ENCODE data around the gene SRC.

SRC gene

GRCh38 chr20:37397954-37398749, 52.2 kb downstream of the SRC start:
- no peak for DNase-seq

- DNase-seq: no peak
These were observed 53.0 kb downstream of the SRC start for GRCh38 chr20:37398750-37399621.

DNA sequence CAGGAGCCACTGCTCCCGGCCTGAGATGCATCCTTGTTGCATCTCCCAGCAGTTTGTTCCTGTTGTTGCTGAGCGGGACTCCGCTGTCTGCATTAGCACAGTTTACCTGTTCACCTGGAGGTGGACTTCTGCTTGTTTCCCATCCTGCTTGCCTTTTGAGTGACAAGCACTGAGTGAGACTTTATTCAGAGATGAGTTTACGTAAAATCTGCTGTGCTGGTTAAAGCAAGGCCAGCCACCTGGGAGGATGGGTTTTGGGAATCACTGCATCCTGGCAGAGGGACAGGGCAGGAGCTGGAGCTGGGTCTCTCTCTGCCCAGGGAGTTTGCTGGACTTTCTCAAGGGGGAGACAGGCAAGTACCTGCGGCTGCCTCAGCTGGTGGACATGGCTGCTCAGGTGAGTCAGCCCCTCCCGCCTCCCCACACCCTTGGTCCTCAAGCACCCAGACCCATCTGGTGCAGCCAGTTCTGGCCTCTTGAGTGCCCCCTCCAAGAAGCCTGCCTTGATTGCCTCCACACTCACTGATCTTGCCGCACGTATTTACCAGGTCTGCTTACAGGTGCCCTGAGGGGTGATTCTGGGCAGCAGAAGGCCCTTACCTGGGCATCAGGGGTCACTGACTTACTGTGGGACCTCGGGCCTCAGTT, 55.5 kb downstream of the SRC start:
- no peak for DNase-seq

DNA sequence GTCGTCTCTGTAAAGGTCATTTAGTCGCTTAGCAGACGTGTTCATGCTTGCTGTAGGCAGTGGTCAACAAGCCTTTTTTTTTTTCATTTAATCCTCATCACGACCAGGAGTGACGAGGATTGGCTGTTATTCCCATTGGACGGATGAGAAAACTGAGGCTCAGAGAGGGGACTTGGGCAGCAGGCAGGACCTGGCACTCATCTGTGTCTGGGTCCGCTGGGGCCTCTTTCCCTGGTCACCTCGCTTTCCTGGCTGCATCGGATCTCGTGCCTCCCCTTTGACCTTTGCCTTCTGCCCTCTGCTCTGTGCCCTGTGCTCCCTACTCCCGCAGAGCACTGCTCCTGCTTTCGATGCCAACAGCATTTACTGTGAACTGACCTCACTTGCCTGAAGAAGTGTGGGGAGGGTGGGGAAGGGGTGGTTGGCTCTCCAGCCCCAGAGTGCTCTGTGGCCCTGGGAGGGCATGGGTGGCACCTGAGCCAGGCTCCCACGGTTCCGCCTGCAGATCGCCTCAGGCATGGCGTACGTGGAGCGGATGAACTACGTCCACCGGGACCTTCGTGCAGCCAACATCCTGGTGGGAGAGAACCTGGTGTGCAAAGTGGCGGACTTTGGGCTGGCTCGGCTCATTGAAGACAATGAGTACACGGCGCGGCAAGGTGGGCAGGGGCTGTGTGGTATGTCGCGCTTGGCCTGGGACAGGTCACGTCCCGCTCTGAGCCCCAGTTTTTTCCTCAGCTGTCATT, 56.2 kb downstream of the SRC start:
- DNase-seq: no peak

DNA sequence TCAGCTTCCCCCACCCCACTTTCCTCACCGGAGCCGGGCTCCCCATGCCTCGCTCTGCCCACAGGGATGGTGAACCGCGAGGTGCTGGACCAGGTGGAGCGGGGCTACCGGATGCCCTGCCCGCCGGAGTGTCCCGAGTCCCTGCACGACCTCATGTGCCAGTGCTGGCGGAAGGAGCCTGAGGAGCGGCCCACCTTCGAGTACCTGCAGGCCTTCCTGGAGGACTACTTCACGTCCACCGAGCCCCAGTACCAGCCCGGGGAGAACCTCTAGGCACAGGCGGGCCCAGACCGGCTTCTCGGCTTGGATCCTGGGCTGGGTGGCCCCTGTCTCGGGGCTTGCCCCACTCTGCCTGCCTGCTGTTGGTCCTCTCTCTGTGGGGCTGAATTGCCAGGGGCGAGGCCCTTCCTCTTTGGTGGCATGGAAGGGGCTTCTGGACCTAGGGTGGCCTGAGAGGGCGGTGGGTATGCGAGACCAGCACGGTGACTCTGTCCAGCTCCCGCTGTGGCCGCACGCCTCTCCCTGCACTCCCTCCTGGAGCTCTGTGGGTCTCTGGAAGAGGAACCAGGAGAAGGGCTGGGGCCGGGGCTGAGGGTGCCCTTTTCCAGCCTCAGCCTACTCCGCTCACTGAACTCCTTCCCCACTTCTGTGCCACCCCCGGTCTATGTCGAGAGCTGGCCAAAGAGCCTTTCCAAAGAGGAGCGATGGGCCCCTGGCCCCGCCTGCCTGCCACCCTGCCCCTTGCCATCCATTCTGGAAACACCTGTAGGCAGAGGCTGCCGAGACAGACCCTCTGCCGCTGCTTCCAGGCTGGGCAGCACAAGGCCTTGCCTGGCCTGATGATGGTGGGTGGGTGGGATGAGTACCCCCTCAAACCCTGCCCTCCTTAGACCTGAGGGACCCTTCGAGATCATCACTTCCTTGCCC, 57.4 kb downstream of the SRC start:
- no peak for DNase-seq

DNA sequence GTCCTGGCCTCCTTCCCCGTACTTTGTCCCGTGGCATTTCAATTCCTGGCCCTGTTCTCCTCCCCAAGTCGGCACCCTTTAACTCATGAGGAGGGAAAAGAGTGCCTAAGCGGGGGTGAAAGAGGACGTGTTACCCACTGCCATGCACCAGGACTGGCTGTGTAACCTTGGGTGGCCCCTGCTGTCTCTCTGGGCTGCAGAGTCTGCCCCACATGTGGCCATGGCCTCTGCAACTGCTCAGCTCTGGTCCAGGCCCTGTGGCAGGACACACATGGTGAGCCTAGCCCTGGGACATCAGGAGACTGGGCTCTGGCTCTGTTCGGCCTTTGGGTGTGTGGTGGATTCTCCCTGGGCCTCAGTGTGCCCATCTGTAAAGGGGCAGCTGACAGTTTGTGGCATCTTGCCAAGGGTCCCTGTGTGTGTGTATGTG, 58.5 kb downstream of the SRC start:
- no peak for DNase-seq

- DNase-seq: no peak
These were observed 59.5 kb downstream of the SRC start for GRCh38 chr20:37405351-37405897.

DNA sequence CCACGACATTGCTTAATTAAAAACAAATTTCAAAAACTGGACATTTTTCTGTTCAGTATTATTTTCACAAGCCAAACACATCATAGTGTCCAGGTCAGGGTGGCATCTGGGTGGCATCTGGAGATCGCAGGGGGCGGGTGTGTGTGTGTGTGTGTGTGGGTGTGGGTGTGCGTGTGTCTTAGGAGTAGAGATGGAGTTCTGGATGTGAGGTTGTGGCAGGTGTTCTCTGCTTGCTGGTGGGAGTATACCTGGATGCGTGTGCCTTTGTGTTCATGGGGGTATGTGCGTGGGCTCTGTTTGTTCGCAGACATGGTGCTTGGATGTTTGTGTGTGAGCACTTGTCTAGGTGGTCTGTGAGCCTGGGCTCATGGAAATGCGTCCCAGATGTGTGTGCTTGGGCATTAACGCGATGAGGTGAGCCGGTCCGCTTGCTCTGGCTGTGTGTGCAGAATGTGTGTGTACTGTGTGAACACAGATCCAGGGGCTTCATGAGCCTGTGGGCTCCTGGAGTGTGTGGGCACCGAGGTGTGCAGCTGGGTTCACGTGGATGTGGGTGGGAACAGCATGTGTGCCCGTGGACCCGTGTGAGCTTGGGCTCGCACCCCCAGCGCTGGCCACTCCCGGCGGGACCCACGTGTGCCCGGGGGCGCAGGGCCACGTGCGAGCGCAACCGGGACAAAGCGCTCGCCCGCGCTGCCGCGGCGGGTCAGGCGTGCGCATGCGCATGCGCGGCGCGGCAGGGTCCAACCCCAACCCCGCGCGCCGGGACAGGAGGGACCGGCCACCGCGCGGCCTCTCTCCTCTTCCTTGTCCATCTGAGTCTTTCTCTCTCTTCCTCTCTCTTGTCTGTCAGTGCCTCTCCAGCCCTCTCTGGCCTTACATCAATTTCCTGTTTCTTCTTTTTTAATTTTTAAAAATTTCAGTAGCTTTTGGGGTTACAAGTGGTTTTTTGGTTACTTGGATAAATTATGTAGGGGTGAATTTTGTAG, 60.4 kb downstream of the SRC start:
- peak; percentile 66 for DNase-seq

- DNase-seq: no peak
These were observed 61.2 kb downstream of the SRC start for GRCh38 chr20:37407019-37407566.

- no peak for DNase-seq
These were observed 61.6 kb downstream of the SRC start for GRCh38 chr20:37407573-37408002.

GRCh38 chr20:37408302-37409193, 62.6 kb downstream of the SRC start:
- no peak for DNase-seq

- DNase-seq: peak; percentile 24
These were observed 65.7 kb downstream of the SRC start for GRCh38 chr20:37411408-37412219.

DNA sequence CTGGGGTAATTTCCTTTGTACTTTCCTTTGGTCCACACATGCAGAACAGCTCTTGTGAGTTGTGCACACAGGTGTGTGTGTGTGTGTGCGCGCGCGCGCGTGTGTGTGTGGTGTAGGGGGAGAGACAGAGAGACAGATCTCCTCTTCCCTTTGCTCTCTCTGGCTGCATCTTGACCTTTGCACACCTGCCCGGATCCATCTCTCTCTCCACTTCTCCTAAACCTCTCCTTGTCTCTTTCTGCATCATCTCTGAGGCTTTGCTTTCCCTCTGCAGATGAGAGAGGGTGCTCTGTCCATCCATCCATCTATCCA, 67.0 kb downstream of the SRC start:
- DNase-seq: no peak

DNA sequence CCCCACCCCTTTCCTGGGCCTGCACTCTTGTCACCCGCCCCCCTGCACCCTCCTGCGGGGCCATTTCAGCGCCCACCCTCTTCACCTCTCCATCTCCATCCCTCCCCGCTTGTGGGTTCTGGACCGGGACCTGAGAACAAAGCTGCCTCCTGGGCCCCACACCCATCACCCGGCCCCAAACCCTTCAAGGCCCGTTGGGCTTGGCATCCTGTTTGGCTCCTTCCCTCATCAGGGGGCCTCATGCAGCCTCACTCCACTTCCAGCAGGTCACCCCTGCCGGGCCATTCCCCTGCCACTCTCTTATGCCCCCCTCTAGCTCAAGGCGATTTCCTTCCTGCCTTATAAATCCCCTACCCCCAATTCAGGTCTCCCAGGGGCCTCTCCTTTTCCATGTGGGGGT, 67.4 kb downstream of the SRC start:
- DNase-seq: no peak

DNA sequence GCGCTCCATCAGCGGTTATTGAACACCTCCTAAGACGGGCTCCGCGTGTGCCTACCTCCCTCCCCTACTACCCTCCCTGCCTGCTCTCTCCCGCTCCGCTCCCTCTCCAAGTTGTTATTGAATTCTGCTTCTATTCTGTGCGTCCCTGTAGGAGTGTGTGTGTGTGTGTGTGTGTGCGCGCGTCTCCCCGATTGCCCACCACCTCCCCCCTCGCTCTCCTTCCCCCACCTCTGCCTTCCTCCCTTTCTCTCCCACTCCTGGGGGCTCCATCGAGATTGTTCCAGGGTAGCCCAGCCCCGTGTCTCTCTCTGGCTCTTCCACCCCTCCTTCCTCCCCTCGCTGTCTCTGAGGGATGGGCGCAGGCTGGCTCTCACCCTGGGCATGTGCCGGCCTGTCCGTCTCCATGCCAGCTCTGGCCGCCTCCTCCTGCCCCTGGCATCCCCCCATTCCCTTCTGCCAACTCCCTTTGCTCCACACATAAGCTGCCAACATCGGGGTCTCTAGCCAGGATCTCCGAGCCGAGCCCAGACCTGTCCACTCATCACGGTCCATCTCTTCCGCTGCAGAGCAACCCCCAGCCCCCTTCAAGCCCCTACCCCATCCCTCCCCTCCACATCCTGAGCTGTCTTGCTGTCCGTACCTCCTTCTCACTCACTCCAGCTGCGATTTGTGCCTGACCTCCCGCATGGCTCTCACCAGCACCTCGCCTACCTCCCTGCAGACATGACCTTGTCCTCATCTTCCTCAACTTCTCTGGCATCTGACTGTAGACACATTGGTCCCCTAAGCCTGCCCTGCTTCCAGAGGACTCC, 68.5 kb downstream of the SRC start:
- DNase-seq: no peak

DNA sequence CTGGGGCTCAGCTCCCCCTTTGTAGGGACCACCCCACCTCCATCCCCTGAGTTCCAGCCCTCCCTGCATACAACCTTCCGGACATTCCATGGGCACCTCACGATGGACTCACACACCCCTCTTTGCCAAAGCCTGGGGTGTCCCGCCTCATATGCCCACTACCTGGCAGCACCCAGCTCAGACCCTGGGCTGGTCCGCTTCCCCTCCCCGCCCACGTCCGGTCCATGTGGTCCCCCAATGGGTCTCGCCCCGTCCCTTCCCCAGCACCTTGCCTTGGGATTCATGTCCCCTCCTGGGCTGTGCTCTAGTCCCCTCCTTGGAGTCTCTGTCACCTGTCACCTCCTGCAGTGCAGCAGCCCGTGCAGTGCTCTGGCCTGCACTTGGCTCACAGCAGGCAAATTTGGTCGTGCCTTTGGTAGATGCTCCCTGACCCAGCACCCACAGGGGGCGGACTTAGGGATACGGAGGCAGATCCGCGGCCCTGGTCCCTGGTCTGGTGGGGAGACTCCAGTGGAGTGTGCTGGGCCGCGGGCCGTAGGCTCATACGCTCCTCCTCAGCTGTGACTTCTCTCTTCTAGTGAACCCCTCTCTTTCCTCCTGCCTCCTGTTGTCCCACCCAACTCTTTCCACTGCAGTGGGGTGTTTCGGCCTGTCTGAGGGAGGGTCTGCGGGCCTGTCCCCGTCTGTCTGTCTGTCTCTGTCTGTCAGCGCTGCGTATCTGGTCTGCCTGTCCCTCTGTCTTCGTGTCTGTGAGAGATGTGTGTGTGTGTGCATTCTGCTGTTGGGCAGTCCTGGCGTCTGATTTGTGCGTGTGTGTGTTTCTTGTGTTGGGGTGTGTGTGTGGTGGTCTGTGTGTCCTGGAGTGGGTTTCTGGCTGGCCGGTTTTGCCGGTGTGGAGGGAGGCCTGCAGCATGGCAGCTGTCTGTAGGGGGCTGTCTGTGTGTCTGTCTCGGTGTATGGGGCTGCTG, 69.5 kb downstream of the SRC start:
- no peak for DNase-seq
